Lung (tissue), 12 donors: ENCODE data around the gene WDFY1. TPM values are rescaled to one million over a fixed set of nuclear protein-coding genes. Genes with fewer than 3 reads are reported as not detected.

ENCODE experiments used
- ATAC-seq: fragments of 200-7000 bp; cut with Tn5 transposase; one replicate; pipeline ENCODE4 v1.9.1; 2020; ENCODE audit warnings: moderate number of reproducible peaks; ENCODE audit not compliant: insufficient read depth, low FRiP score
- DNase-seq, 3 donors: peaks; one replicate each; pipeline ENCODE4 v3.0.0-alpha.2; 2013 to 2017
- H3K27ac ChIP-seq, 2 donors: one replicate each; pipeline ENCODE4 v1.5.1; 2013; ENCODE audit warnings: mild to moderate bottlenecking in 2 of 2, moderate library complexity in 2 of 2, control low read depth in 1 of 2, inconsistent platforms in 1 of 2, low read depth in 1 of 2, low read length in 1 of 2
- H3K27me3 ChIP-seq, 3 donors: one replicate each; pipeline ENCODE4 v1.5.1; 2013; ENCODE audit warnings: low read length in 2 of 3; ENCODE audit not compliant: control insufficient read depth in 3 of 3, insufficient read depth in 3 of 3
- H3K36me3 ChIP-seq, 4 donors: one replicate each; pipeline ENCODE4 v1.5.1; 2013; ENCODE audit warnings: low read length in 4 of 4, mild to moderate bottlenecking in 1 of 4, moderate library complexity in 1 of 4; ENCODE audit not compliant: control insufficient read depth in 4 of 4, insufficient read depth in 4 of 4
- H3K4me1 ChIP-seq, 5 donors: one replicate each; pipeline ENCODE4 v1.5.1; 2013; ENCODE audit warnings: low read length in 5 of 5, mild to moderate bottlenecking in 2 of 5, moderate library complexity in 1 of 5; ENCODE audit not compliant: control insufficient read depth in 5 of 5, insufficient read depth in 5 of 5
- H3K4me3 ChIP-seq: one replicate; pipeline ENCODE4 v1.5.1; 2013; ENCODE audit warnings: mild to moderate bottlenecking, control low read depth, moderate library complexity
- H3K9ac ChIP-seq, 2 donors: one replicate each; pipeline ENCODE4 v1.5.1; 2013; ENCODE audit warnings: low read length in 2 of 2, control low read depth in 1 of 2; ENCODE audit not compliant: insufficient read depth in 1 of 2
- H3K9me3 ChIP-seq, 4 donors: one replicate each; pipeline ENCODE4 v1.5.1; 2013; ENCODE audit warnings: low read length in 3 of 4, mild to moderate bottlenecking in 1 of 4, moderate library complexity in 1 of 4; ENCODE audit not compliant: control insufficient read depth in 4 of 4, insufficient read depth in 3 of 4
- CTCF ChIP-seq: IDR thresholded peaks from 2 replicates; pipeline ENCODE4 v1.5.1; 2012; ENCODE audit warnings: mild to moderate bottlenecking; ENCODE audit errors: control extremely low read depth, extremely low read depth
- WGBS, 2 donors: extraction: QIAGEN DNeasy Blood & Tissue Kit; methylation state at CpG; one replicate each; pipeline ENCODE4 v1.1.7; 2013; 5-methylcytosine and 5-hydroxymethylcytosine counted together
- polyA plus RNA-seq, 2 donors: library from polyadenylated mRNA; stranded (reverse); fragments of 200-250 nt; gene quantifications; one replicate each; pipeline ENCODE4 v1.2.1, GENCODE V29; 2013
- total RNA-seq, 2 donors: library from RNA; depleted of rRNA in 1 of 2; stranded (reverse); fragments of >200 nt in 1 of 2; gene quantifications; one replicate each; pipeline ENCODE4 v1.2.1, GENCODE V29; 2014 to 2021
- donor health status: control.
- donor health status: control.
- donor health status: Bipolar disorder and iron deficiency.
- donor health status: healthy.
- donor health status: DM: yes; HTN: yes; CAD: no.

Gene WDFY1
- total and polyA plus RNA-seq, 4 donors = 14.5 to 90.9 (median 30.8) TPM

GRCh38 chr2:223901311-223901710 is 43.8 kb downstream of the WDFY1 start:
- no peak overlapping the region for H3K9ac ChIP-seq
- no peaks in the 10 kb centered on the region for H3K9me3 ChIP-seq
- H3K4me3 ChIP-seq = no peak overlapping the region
- WGBS, 2 donors = 72 to 87% methylated on average over 5 of the region's 5 CpGs
- H3K27me3 ChIP-seq = no peaks in the 10 kb centered on the region
- no peaks in the 10 kb centered on the region for H3K4me1 ChIP-seq
- DNase-seq (no peak), ATAC-seq (no peak)
- peaks cover 6 to 30% (median 17%) of the 10 kb centered on the region in 4 donors for H3K36me3 ChIP-seq
- TF ChIP-seq CTCF = no peak
- H3K27ac ChIP-seq = no peak overlapping the region

- no peak for ATAC-seq
- TF ChIP-seq CTCF = no peak
- no peak overlapping the region for H3K27ac ChIP-seq
- H3K4me1 ChIP-seq = no peaks in the 10 kb centered on the region
- H3K9ac ChIP-seq = no peak overlapping the region
- no peak for DNase-seq
- no peak overlapping the region for H3K4me3 ChIP-seq
- WGBS, 2 donors = 91 to 95% methylated on average over 1 of the region's 1 CpG
- H3K9me3 ChIP-seq = no peaks in the 10 kb centered on the region
- H3K27me3 ChIP-seq = no peaks in the 10 kb centered on the region
- peaks cover 6 to 31% (median 17%) of the 10 kb centered on the region in 4 donors for H3K36me3 ChIP-seq
These were observed 44.6 kb downstream of the WDFY1 start for GRCh38 chr2:223900531-223900930.

- TF ChIP-seq CTCF = no peak
- Histone ChIP-seq H3K27me3 (no peaks in the 10 kb centered on the region), H3K4me1 (no peaks in the 10 kb centered on the region), H3K9ac (no peak overlapping the region), H3K4me3 (no peak overlapping the region), H3K27ac (no peak overlapping the region), H3K9me3 (no peaks in the 10 kb centered on the region), H3K36me3 (peaks cover 11 to 31% (median 16%) of the 10 kb centered on the region in 4 donors)
- DNase-seq = no peak
- WGBS, 2 donors = 97 to 99% methylated on average over 6 of the region's 6 CpGs
- ATAC-seq = no peak
These were observed 45.1 kb downstream of the WDFY1 start for GRCh38 chr2:223900066-223900465.

GRCh38 chr2:223897669-223898330 is 47.3 kb downstream of the WDFY1 start:
- Histone ChIP-seq H3K27me3 (no peaks in the 10 kb centered on the region), H3K9ac (no peak overlapping the region), H3K36me3 (peaks cover 16 to 48% (median 21%) of the 10 kb centered on the region in 4 donors), H3K9me3 (no peaks in the 10 kb centered on the region), H3K27ac (no peak overlapping the region), H3K4me3 (no peak overlapping the region), H3K4me1 (no peaks in the 10 kb centered on the region)
- no peak for TF ChIP-seq CTCF
- DNase-seq (no peak), ATAC-seq (no peak)
- 94 to 95% methylated on average over 5 of the region's 5 CpGs for WGBS, 2 donors
